A549 treated with AZD2906 at 1 μM for 4 hours (cell line): ENCODE data around the gene KLK3. TPM values are rescaled to one million over a fixed set of nuclear protein-coding genes. Genes with fewer than 3 reads are reported as not detected.

Experiments
- total RNA-seq: library from RNA; stranded (reverse); fragments of 200-300 nt; extraction: Qiagen RNA extraction; gene quantifications from 5 replicates; pipeline ENCODE4 v1.2.3, GENCODE V29; 2022

KLK3 gene
- total RNA-seq = not detected in 5 replicates

DNA sequence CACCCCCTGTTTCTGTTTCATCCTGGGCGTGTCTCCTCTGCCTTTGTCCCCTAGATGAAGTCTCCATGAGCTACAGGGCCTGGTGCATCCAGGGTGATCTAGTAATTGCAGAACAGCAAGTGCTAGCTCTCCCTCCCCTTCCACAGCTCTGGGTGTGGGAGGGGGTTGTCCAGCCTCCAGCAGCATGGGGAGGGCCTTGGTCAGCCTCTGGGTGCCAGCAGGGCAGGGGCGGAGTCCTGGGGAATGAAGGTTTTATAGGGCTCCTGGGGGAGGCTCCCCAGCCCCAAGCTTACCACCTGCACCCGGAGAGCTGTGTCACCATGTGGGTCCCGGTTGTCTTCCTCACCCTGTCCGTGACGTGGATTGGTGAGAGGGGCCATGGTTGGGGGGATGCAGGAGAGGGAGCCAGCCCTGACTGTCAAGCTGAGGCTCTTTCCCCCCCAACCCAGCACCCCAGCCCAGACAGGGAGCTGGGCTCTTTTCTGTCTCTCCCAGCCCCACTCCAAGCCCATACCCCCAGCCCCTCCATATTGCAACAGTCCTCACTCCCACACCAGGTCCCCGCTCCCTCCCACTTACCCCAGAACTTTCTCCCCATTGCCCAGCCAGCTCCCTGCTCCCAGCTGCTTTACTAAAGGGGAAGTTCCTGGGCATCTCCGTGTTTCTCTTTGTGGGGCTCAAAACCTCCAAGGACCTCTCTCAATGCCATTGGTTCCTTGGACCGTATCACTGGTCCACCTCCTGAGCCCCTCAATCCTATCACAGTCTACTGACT is at the start of gene KLK3:
KLK3 (plus strand) TSS at position 280 of the 775 bp plus-strand sequence; CDS start at position 321, 41 bp downstream.

DNA sequence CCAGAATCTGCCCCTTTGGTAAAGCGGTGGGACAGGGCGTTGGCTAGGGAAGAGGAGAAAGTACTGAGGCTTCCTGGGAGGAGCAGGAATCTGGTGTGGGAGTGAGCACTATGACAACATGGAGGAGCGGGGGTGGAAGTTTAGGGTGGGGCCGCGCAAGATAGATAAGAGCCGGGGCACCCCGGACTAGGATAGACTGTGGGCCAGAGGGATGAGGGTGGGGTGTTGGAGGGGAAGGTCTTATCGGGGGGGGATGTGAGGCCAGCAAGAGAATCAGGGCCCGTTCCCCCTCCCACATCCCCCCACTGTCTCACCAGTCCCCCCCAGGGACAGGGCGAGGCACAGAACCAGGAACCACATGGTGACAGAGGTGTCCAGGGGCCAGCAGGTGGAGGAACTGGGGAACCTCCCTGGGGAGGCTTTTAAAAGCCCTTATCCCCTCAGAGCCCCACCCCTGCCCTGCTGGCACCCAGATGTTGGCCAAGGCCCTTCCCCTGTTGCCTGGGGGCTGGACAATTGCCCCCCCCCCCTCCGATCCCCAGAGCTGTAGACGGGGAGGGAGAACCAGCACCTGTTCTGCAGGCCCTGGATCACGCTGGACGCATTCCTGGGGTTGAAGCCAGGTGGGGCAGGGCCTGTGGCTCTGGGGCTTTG is 31.2 kb upstream of the KLK3 start, which contains the start of gene KLK1:
KLK1 (minus strand) TSS at position 399 of the 654 bp plus-strand sequence; CDS start at position 360, 39 bp downstream.

DNA sequence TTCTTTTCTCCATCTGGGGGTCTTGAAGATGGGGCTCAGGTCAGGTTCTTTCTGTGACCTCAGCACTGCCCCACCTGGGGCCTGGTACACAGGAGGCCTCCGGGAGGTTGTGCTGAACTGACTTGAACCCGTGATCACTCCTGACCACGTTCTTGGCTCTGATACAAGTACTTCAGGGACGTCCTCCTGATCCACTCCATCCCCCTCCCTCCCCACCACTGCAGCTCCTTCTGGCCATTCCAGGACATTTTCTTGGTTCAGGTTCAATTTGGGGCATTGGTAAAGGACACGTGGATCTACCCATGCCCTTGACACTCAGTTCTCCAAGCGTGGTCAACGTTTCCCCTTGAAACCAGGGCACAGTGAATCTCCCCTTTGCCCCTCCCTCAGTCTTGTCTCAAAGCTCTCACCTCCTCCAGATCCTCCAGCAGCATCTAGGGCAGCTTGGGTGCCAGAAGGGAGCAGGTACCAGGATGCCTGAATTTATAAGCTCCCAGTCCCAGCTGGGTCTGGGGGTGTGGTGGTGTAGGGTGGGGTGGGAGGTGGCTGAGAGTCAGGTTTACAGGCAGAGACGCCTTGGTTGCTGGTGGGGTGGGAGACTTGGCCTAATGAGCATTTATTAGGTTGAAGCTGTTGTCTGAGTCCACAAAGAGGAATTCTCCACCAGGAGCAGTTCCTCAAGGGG is 21.5 kb upstream of the KLK3 start, which contains the start of gene KLK15:
KLK15 (minus strand) TSS at position 458 of the 685 bp plus-strand sequence. CDS start 2,082 bp downstream, outside the sequence.

GRCh38 chr19:50873056-50873455 is 18.3 kb downstream of the KLK3 start, which contains the start of gene KLK2:
KLK2 (plus strand) TSS chr19:50873439; CDS start chr19:50873474, 35 bp downstream.

Other genes with a start within 250 kb of the KLK3 start
- 0.39 to 0.63 TPM (median 0.46 TPM) in 5 replicates for gene SYT3, start 215.0 kb upstream of the KLK3 start, total RNA-seq
- 3.5 to 13.4 TPM (median 10.5 TPM) in 5 replicates for gene C19orf81, start 205.5 kb upstream of the KLK3 start, total RNA-seq
- 0.09 to 0.31 TPM (median 0.17 TPM) in 5 replicates for gene SHANK1, start 135.1 kb upstream of the KLK3 start, total RNA-seq
- gene CLEC11A, start 131.6 kb upstream of the KLK3 start, total RNA-seq = 5.9 to 11.1 TPM (median 10.8 TPM) in 5 replicates
- not detected in 5 replicates for gene GPR32, start 84.5 kb upstream of the KLK3 start, total RNA-seq
- not detected in 5 replicates for gene ACP4, start 64.5 kb upstream of the KLK3 start, total RNA-seq
- gene KLK1, start 31.1 kb upstream of the KLK3 start, total RNA-seq = 0.09 to 0.29 TPM (median 0.20 TPM) in 5 replicates
- gene KLK15, start 21.3 kb upstream of the KLK3 start, total RNA-seq = not detected in 5 replicates
- 0.06 to 0.27 TPM (median 0.13 TPM) in 5 replicates for gene KLK2, start 18.5 kb downstream of the KLK3 start, total RNA-seq
- gene KLK4, start 56.5 kb downstream of the KLK3 start, total RNA-seq = 0.14 to 0.17 TPM (median 0.16 TPM) in 3 of 5 replicates, not detected in the others
- 0.09 TPM in 1 of 5 replicates, not detected in the others for gene KLK5, start 98.1 kb downstream of the KLK3 start, total RNA-seq
- gene KLK6, start 114.7 kb downstream of the KLK3 start, total RNA-seq = 0.15 to 0.54 TPM (median 0.22 TPM) in 5 replicates
- 0.09 to 0.17 TPM in 2 of 5 replicates, not detected in the others for gene KLK7, start 129.0 kb downstream of the KLK3 start, total RNA-seq
- not detected in 5 replicates for gene KLK8, start 146.7 kb downstream of the KLK3 start, total RNA-seq
- 0.17 to 0.65 TPM (median 0.30 TPM) in 5 replicates for gene KLK10, start 164.8 kb downstream of the KLK3 start, total RNA-seq
- not detected in 5 replicates for gene KLK11, start 171.7 kb downstream of the KLK3 start, total RNA-seq
- gene KLK12, start 180.1 kb downstream of the KLK3 start, total RNA-seq = not detected in 5 replicates
- 0.06 to 0.20 TPM (median 0.15 TPM) in 5 replicates for gene KLK13, start 210.2 kb downstream of the KLK3 start, total RNA-seq
- 0.17 to 0.61 TPM (median 0.33 TPM) in 5 replicates for gene KLK14, start 228.0 kb downstream of the KLK3 start, total RNA-seq